Stimulated activated CD8-positive, alpha-beta memory T cell treated with anti-CD3 and anti-CD28 coated beads, Interleukin-4, amount 100 ng/mL, for 4 hours (primary cell): ENCODE measurements around the gene DEFB113.
"Not testable (repeated sequence)": the region's sequence is repeated elsewhere in the genome, so short reads cannot be mapped to it uniquely, and the experiment has no call there.

Source experiments
- DNase-seq, 2 donors: peaks; one replicate each; pipeline ENCODE4 v3.0.0-alpha.2; 2020; ENCODE audit warnings: low read depth in 2 of 2, low spot score in 1 of 2

Gene DEFB113

DNA sequence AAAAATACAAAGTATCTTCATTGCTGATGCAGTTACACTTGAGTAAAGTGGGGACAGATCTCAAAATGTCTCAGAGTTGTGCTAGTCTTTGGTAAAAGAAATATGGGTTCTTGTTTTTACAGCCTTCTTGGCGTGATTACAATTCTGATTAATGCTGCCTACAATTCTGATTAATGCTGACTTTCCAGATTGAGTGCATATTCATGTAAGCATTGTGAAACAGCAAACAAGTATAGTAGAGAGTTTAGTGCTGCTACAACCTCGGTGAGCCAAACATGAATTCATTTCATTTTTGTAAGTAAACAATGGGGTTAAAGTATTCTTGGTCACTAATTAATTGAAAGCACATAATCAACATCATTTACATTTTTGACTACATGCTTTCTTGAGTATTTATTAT lies at the start of gene DEFB113:
DEFB113 (minus strand) TSS at position 21 of the 400 bp plus-strand sequence; CDS start at position 21, 0 bp downstream.
- DNase-seq: no peak

DNA sequence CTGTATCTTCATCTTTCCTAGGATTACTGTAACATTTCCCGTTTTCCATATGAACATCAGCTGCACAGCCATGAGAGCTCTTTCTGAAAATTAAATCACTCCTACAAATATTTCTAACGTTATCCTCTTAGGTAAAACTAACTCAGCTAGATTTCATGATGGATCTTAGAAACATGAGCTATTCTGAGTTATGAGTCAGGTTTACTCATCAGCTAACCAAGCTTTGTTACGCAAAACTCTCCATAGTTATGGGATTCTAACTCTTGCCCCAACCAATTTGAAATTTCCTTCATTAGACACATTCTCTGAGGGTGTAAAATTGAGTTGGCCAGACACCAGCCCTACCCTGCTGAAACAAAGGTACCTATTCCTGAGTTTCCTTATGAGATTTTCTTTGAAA lies 38.4 kb upstream of the DEFB113 start:
- no peak for DNase-seq

GRCh38 chr6:50003139-50003538 lies 33.7 kb upstream of the DEFB113 start:
- no peak for DNase-seq

DNA sequence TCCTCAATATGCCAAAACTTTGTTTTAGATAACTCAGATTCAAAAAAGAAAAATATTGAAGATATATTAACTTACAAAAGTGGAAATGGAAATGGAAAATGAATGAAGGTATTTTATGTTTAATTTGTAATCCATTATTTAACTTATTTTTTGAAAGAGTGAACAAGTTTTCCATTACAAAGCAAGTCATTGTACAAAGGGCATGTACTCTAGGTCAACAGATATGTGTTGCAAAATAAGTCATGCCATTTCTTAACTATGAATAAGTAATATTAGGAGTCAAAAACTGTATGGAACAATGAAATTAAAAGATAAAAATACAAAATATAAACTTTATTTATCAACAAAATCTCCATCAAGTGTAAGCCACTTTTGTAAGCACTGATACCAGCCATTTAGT lies 25.9 kb upstream of the DEFB113 start:
- no peak for DNase-seq

DNA sequence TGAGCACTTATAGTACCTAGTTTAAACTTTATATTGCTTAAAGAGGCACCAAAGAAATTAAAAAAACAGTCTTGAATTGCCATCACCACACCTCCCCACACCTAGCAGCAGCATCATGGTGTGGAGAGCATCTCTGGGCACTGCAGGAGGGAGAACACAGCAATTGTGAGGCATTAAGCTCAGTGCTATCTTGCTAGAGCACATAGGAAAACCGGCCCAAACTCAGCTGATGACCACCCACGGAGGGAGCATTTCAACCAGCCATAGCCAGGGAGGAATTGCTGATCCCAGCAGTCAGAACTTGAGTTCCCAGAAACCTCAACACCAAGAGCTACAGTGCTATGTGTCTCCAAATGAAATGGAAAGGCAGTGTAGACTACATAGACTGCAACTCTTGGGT lies 19.5 kb upstream of the DEFB113 start:
- DNase-seq: no peak

DNA sequence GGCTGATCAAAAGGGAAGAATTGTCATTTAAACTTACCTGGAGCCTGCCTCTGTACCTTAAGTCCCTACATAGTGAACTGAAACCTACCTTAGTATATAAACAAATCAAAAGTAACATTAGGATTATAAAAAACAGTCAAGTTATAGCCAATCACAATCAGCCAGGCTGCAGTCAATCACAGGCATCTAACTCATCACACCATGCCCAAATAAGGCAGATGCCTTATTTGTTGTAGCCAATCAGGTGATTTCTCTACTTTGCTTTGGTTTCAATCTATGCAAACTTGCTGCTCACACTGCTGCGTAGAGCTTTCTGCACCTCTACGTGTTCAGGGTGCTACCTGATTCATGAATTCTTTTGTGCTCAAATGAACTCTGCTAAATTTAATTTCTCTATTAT lies 18.3 kb upstream of the DEFB113 start:
- DNase-seq: no peak

- no peak for DNase-seq
These were observed 17.1 kb upstream of the DEFB113 start for GRCh38 chr6:49986551-49986950.

DNA sequence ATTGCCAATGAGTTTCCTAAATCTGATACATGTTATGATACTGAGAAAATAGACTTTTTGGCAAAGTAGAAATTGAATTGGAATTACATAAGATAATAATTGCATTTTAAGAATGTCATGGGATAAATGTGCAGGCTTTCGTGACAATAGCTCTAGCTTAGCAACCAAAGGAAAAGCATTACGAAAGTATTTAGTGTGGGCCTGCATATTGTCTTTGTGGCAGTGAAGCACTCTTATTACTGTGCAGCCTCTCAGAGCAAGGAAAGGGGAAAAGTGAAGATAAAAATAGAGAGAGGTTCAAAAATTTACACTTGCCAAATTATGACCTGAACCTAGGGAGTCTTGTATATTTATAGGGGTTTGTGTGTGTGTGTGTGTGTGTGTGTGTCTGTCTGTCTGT lies 12.6 kb upstream of the DEFB113 start:
- no peak for DNase-seq

- DNase-seq: no peak
These were observed 11.5 kb upstream of the DEFB113 start for GRCh38 chr6:49980898-49981297.

GRCh38 chr6:49979584-49979983 lies 10.2 kb upstream of the DEFB113 start:
- DNase-seq: no peak

DNA sequence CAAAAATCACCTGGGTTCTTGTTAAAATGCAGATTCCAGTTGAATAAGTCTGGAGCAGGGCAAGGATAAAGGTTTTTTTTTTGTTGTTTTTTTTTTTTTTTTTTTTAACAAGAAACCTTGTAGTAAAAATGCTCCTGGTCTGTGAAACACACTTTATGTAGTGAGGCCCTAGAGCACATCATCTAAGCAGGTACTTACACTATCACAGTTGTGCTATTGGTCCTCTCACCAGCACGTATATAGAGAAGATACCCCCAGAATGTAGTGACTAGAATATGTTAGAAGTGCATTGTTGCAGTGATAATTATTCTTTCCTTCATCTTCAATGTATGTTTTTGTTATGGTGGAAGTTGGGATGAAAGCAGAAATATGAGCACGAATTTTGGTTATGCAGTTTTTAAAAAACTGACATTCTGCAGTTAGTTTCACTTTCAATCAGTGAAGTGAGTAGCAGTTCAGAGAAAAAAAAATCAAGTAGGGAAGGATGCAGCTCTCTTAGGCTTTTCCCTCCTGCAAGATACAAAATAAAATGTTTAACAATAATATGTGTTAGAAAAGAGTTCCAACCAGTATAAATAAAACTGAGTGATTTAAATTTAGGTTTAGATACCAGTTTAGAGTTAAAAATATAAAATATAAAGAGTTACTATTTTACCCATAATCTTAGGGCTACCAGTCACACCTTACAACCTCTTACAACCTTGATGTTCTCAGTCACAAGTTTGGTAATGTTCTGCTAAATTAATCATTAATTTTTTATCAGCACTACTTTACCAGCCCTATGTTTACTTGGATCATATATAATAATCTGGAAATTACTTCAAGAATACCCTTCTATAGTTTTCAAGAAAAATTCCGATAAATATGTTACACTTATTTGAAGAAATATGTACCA lies 9.2 kb upstream of the DEFB113 start:
- DNase-seq: no peak

DNA sequence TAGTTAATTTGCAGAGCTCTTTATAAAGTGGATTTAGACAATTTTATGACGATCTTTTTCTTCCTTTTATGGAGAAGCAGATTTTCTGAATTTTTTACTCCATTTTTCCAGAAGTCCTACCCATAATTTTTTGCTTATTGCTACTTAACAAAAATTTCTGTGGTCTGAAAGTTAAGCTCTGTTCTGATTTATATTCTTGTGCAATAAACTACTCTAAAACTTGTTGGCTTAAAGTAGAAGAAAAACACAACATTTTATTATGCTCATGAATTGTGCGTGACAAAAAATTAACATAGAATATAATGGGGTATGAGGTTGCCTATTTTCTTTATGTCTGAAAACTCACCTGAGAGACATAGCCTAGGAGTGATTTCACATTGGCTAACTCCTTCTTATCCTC lies 2.6 kb downstream of the DEFB113 start:
- no peak for DNase-seq

DNA sequence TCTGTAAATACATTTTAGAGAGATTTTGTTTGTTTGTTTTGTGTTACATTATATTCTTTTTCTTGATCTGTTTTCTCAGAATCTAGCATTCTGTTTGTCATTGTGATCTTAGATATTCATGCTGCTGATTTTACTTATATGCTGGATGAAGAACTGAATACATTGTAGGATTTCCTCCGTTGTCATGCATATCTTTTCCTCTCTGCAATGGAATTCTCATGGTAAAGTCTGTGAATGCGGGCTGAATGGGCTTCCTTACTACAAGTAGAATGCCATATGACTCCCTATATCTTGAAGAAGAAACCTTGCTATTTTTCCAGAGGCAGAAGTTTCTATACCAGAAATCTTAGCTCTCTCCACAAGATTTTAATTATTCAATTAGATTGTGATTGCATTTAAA lies 3.1 kb downstream of the DEFB113 start:
- DNase-seq: no peak

GRCh38 chr6:49964064-49964463 lies 5.4 kb downstream of the DEFB113 start, which contains the start of gene DEFB114:
Gene DEFB114, minus strand, starts transcription at chr6:49964164. Its CDS starts 59 bp downstream, at chr6:49964105.
- DNase-seq: no peak

DNA sequence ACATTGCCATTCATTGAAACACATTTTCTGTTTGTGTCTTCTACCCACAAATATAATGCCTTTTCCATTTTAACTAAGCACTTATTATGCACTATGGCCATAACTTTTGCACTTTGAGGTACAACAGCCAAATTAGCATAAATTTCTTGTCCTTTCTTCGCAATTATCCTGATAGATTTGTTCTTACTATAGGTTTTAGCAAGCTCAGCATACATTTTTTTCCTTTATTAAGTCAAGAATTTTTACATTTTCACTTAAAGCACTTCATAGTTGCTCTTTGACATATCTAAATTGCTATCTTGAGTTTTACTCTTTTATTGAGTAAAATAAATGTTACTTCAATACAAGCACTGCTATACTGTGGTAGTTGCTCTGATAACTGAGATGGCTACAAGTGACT lies 11.2 kb downstream of the DEFB113 start:
- DNase-seq: no peak

DNA sequence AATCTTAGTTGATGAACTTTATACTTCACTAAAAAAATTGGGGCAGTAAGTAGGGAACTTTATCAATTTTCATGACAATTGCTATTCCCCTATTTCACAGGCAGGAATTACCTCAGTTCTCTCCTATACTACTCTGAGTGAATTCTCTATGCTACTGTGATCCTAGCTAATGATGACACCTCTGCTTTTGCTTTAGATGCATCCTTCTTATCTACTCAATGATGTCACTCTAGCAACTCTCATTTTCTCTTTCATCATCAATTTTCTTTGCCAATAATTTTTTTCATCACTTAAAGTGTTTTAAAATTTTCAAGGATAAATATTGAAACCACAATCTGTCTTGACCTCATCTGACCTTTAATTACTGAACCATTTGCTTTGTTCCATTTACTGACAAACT lies 13.6 kb downstream of the DEFB113 start:
- DNase-seq: no peak

DNA sequence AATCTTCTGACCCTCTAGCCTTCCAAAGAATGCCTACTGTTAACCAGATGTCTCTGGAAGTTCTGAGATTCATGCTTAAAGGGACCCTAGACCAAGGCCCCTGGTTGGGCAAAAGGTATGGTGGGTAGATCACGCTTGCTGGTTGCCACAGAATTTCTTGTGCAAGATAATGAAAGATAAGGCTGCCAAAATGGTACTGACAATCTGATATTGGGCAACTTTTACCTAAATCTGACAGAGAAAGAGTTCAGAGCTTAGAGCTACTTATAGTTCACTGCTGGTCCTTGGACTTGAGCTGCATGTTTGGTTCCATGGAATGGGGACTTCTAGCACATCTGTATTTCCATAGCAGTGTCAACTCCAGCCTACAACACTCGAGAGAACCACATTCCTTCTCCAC lies 17.5 kb downstream of the DEFB113 start:
- DNase-seq: no peak

- DNase-seq: no peak
These were observed 19.0 kb downstream of the DEFB113 start for GRCh38 chr6:49950415-49950751.

DNA sequence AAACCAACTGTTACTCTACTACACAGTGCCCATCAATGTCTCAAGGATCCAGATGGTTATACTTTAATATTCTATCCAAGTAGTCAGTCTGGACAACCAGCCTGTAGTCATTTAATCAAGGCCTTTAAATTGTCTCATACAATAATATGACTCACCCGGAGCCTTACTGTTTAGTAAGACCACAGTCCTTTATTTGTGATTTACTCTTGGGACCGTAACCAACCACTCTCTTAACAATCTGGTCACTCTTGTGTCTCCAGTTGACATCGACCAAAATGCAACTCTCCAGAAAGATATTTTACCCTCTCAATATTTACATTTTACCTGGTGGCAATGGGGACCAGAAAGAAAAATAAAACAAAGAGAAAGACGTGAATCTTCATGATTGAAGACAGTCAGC lies 20.4 kb downstream of the DEFB113 start:
- DNase-seq: no peak

- DNase-seq: no peak
These were observed 22.6 kb downstream of the DEFB113 start for GRCh38 chr6:49946835-49947234.

- DNase-seq: not testable (repeated sequence)
These were observed 25.4 kb downstream of the DEFB113 start for GRCh38 chr6:49944068-49944467.

DNA sequence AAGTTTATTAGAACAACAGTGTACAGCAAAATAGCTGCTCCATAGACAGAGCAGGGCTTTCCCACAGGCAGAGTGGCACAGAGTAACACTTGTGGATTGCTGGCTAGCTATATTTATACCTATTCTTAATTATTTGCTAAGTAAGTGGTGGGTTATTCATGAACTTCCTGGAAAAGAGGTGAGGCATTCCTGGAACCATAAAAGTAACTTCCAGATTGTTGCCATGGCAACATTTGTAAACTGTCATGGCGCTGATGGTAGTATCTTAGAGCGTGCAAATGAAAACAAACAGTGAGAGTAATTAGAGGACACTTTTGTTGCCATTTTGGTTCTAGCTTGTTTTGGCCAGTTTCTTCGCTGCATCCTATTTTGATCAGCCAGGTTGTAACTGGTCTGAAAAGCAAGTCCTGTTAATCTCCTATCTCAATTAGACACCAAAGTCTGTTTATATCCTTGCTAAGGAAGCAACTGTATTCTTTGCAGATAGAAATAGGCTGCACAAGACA lies 29.4 kb downstream of the DEFB113 start:
- no peak for DNase-seq

GRCh38 chr6:49937811-49938210 lies 31.6 kb downstream of the DEFB113 start:
- no peak for DNase-seq
